Neural progenitor cell (in vitro differentiated cells): ENCODE results near the gene FAT1. TPM values are rescaled to one million over a fixed set of nuclear protein-coding genes. Genes with fewer than 3 reads are reported as not detected.

Experiments used
- DNase-seq: peaks from one replicate; pipeline ENCODE4 v3.0.0-alpha.2; 2016; ENCODE audit warnings: low spot score
- H2AFZ ChIP-seq: fragments of 200-600 bp; sonication (generic); replicated peaks from 2 replicates; pipeline ENCODE4 v1.6.1; 2016; ENCODE audit warnings: antibody characterized with exemption
- H3F3A ChIP-seq: fragments of 200-600 bp; sonication (generic); 2 replicates; pipeline ENCODE4 v1.6.1; 2016; ENCODE audit warnings: antibody characterized with exemption, low read depth
- H3K27ac ChIP-seq: fragments of 200-600 bp; sonication (generic); 2 replicates; pipeline ENCODE4 v1.5.1; 2016; ENCODE audit warnings: mild to moderate bottlenecking
- H3K27me3 ChIP-seq: fragments of 200-600 bp; sonication (generic); 2 replicates; pipeline ENCODE4 v1.6.1; 2016; ENCODE audit warnings: mild to moderate bottlenecking, moderate library complexity
- H3K36me3 ChIP-seq: fragments of 200-600 bp; sonication (generic); 2 replicates; pipeline ENCODE4 v1.5.1; 2016
- H3K4me1 ChIP-seq: fragments of 200-600 bp; sonication (generic); 2 replicates; pipeline ENCODE4 v1.6.1; 2016; ENCODE audit warnings: mixed run types
- H3K4me2 ChIP-seq: fragments of 200-600 bp; sonication (generic); 2 replicates; pipeline ENCODE4 v1.6.1; 2016
- H3K4me3 ChIP-seq: fragments of 200-600 bp; sonication (generic); 2 replicates; pipeline ENCODE4 v1.5.1; 2016
- H3K79me2 ChIP-seq: fragments of 200-600 bp; sonication (generic); 2 replicates; pipeline ENCODE4 v1.6.1; 2016; ENCODE audit warnings: low read depth
- H3K9ac ChIP-seq: fragments of 200-600 bp; sonication (generic); 2 replicates; pipeline ENCODE4 v1.6.1; 2016
- H3K9me3 ChIP-seq: fragments of 200-600 bp; sonication (generic); 2 replicates; pipeline ENCODE4 v1.5.1; 2016; ENCODE audit warnings: low read depth
- H4K20me1 ChIP-seq: fragments of 200-600 bp; sonication (generic); 2 replicates; pipeline ENCODE4 v1.6.1; 2016; ENCODE audit warnings: low read depth
- H3K27ac Mint-ChIP-seq: 3 replicates; pipeline ENCODE4 v1.8.0; 2021; ENCODE audit warnings: mixed read lengths
- H3K27me3 Mint-ChIP-seq: 2 replicates; pipeline ENCODE4 v1.8.0; 2022; ENCODE audit warnings: low read depth, mild to moderate bottlenecking, inconsistent platforms, moderate library complexity, mixed read lengths; ENCODE audit not compliant: insufficient read depth
- H3K36me3 Mint-ChIP-seq: 3 replicates; pipeline ENCODE4 v1.8.0; 2021; ENCODE audit warnings: mixed read lengths
- H3K4me1 Mint-ChIP-seq: 3 replicates; pipeline ENCODE4 v1.8.0; 2021; ENCODE audit warnings: mixed read lengths
- H3K4me3 Mint-ChIP-seq: 3 replicates; pipeline ENCODE4 v1.8.0; 2021; ENCODE audit warnings: mild to moderate bottlenecking, moderate library complexity, mixed read lengths
- H3K9me3 Mint-ChIP-seq: 3 replicates; pipeline ENCODE4 v1.8.0; 2020; ENCODE audit warnings: mixed read lengths
- EZH2 ChIP-seq: fragments of 200-600 bp; sonication (generic); IDR thresholded peaks from 2 replicates; pipeline ENCODE4 v1.6.1; 2017; ENCODE audit warnings: antibody characterized with exemption, mild to moderate bottlenecking, moderate library complexity
- EZH2phosphoT487 ChIP-seq: fragments of 200-600 bp; sonication (generic); IDR thresholded peaks from 2 replicates; pipeline ENCODE4 v1.6.1; 2017; ENCODE audit warnings: antibody characterized with exemption
- total RNA-seq: library from RNA; depleted of rRNA; stranded (reverse); fragments of >200 nt; gene quantifications from 2 replicates; pipeline ENCODE4 v1.2.3, GENCODE V29; 2015; ENCODE audit warnings: low replicate concordance
- TF ChIP-seq, protein P1 (sequence below): fragments of 200-600 bp; sonication (generic); IDR thresholded peaks from 2 replicates; pipeline ENCODE4 v1.5.1; 2017; ENCODE audit warnings: antibody characterized with exemption, mild to moderate bottlenecking

The FAT1 gene
- total RNA-seq, 1 donor from 2014 or later: 517 TPM

DNA sequence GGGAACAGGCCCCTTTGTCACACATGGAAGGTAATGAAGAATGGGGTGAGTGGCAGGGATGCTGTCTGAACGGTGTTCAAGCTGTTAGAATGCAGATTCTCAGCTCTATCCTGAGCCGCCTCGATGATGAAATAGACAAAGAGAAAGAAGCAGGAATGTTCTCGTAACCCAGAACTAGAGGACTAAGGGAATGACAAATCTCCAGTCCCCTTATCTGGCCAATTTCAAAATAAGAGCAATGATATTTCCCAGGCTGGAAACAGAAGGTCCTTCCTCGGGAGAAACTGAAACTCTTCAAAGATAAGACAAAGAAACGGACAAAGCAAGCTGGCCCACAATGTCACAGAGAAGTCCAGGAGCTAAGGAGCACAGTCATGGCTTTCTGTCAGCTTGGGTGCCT lies 138.7 kb downstream of the FAT1 start:
- peaks cover 19% of the 10 kb centered on the region for H4K20me1 ChIP-seq
- Mint-ChIP-seq H3K4me1 (peaks cover 4% of the 10 kb centered on the region), H3K4me3 (peak overlapping the region; percentile 52), H3K36me3 (peaks cover 62% of the 10 kb centered on the region), H3K27ac (peak overlapping the region; percentile 28), H3K27me3 (peaks cover 4% of the 10 kb centered on the region), H3K9me3 (peaks cover 12% of the 10 kb centered on the region)
- peak overlapping the region; percentile 25 for H3K27ac ChIP-seq
- no peak overlapping the region for H3K4me3 ChIP-seq
- H3K4me1 ChIP-seq: no peaks in the 10 kb centered on the region
- H3K9ac ChIP-seq: no peak overlapping the region
- no peak for TF ChIP-seq EZH2phosphoT487
- TF ChIP-seq EZH2: no peak
- TF ChIP-seq, protein P1, sequence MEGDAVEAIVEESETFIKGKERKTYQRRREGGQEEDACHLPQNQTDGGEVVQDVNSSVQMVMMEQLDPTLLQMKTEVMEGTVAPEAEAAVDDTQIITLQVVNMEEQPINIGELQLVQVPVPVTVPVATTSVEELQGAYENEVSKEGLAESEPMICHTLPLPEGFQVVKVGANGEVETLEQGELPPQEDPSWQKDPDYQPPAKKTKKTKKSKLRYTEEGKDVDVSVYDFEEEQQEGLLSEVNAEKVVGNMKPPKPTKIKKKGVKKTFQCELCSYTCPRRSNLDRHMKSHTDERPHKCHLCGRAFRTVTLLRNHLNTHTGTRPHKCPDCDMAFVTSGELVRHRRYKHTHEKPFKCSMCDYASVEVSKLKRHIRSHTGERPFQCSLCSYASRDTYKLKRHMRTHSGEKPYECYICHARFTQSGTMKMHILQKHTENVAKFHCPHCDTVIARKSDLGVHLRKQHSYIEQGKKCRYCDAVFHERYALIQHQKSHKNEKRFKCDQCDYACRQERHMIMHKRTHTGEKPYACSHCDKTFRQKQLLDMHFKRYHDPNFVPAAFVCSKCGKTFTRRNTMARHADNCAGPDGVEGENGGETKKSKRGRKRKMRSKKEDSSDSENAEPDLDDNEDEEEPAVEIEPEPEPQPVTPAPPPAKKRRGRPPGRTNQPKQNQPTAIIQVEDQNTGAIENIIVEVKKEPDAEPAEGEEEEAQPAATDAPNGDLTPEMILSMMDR: no peak
- H3K9me3 ChIP-seq: no peaks in the 10 kb centered on the region
- DNase-seq: no peak
- peaks cover 27% of the 10 kb centered on the region for H3K79me2 ChIP-seq
- H2AFZ ChIP-seq: no peak overlapping the region
- no peaks in the 10 kb centered on the region for H3K27me3 ChIP-seq
- H3K4me2 ChIP-seq: no peak overlapping the region
- H3F3A ChIP-seq: peaks cover 23% of the 10 kb centered on the region
- peaks cover 51% of the 10 kb centered on the region for H3K36me3 ChIP-seq

DNA sequence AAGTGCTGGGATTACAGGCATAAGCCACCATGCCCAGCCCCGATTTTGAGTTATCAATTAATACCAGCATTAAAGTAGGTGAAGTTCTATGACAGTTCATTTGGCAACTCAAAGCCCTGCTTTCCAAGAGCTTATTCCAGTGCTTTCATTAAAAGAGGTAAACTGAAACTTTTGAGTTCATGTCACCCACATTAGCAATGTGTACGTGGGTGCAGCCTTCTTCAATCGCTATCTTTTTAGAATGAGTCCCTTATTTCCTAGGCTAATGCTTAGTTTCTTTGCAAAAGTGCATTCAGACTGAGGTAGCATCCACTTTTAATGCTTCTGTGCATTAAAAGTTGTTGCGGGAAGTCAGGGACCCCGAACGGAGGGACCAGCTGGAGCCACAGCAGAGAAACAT lies 142.2 kb downstream of the FAT1 start:
- H3K36me3 Mint-ChIP-seq: peaks cover 47% of the 10 kb centered on the region
- no peak overlapping the region for H3K27ac Mint-ChIP-seq
- Histone ChIP-seq H3K4me3 (no peak overlapping the region), H3K9ac (no peak overlapping the region), H3K4me1 (no peaks in the 10 kb centered on the region), H3K27ac (no peak overlapping the region), H2AFZ (no peak overlapping the region), H4K20me1 (peaks cover 12% of the 10 kb centered on the region), H3F3A (peaks cover 24% of the 10 kb centered on the region), H3K9me3 (no peaks in the 10 kb centered on the region), H3K4me2 (no peak overlapping the region), H3K79me2 (peaks cover 17% of the 10 kb centered on the region), H3K27me3 (no peaks in the 10 kb centered on the region), H3K36me3 (peaks cover 30% of the 10 kb centered on the region)
- DNase-seq: no peak
- no peak overlapping the region for H3K4me3 Mint-ChIP-seq
- H3K9me3 Mint-ChIP-seq: peaks cover 11% of the 10 kb centered on the region
- no peaks in the 10 kb centered on the region for H3K27me3 Mint-ChIP-seq
- TF ChIP-seq, protein P1: no peak
- no peak for TF ChIP-seq EZH2
- TF ChIP-seq EZH2phosphoT487: no peak
- H3K4me1 Mint-ChIP-seq: peaks cover 7% of the 10 kb centered on the region

DNA sequence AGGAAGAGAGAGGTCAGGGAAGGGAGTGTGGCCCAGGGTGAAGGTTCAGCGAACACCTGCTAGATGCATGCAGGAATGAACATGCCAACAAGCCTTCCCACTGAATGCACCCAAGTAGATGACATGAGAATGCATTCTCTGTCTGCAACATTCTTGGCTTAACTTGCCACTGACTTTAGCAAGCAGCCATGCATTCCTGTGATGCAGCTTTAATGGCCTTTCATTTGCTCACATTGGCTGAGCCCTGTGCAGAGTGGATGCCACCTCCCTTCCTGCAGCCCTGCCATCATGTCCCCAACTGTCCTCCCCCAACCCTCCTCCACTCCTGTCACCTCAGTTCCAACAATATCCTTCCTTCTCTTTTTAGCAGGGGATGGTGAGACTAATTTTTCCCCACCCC lies 143.0 kb downstream of the FAT1 start:
- TF ChIP-seq EZH2: no peak
- TF ChIP-seq EZH2phosphoT487: no peak
- TF ChIP-seq, protein P1: no peak
- no peak overlapping the region for H3K9ac ChIP-seq
- no peak overlapping the region for H3K4me2 ChIP-seq
- Mint-ChIP-seq H3K9me3 (peaks cover 9% of the 10 kb centered on the region), H3K27ac (no peak overlapping the region), H3K4me1 (peaks cover 7% of the 10 kb centered on the region), H3K36me3 (peaks cover 41% of the 10 kb centered on the region), H3K4me3 (no peak overlapping the region), H3K27me3 (no peaks in the 10 kb centered on the region)
- DNase-seq: no peak
- H3K27ac ChIP-seq: no peak overlapping the region
- H3K79me2 ChIP-seq: peaks cover 10% of the 10 kb centered on the region
- peaks cover 23% of the 10 kb centered on the region for H3K36me3 ChIP-seq
- H3K9me3 ChIP-seq: no peaks in the 10 kb centered on the region
- no peak overlapping the region for H3K4me3 ChIP-seq
- no peak overlapping the region for H2AFZ ChIP-seq
- no peaks in the 10 kb centered on the region for H3K4me1 ChIP-seq
- H3F3A ChIP-seq: peaks cover 24% of the 10 kb centered on the region
- no peaks in the 10 kb centered on the region for H3K27me3 ChIP-seq
- H4K20me1 ChIP-seq: peaks cover 4% of the 10 kb centered on the region
